ENCODE measurements around the gene CLDN2. TPM values are rescaled to one million over a fixed set of nuclear protein-coding genes. Genes with fewer than 3 reads are reported as not detected.

The CLDN2 gene
- polyA plus RNA-seq, 1 experiment = 0.04 TPM

DNA sequence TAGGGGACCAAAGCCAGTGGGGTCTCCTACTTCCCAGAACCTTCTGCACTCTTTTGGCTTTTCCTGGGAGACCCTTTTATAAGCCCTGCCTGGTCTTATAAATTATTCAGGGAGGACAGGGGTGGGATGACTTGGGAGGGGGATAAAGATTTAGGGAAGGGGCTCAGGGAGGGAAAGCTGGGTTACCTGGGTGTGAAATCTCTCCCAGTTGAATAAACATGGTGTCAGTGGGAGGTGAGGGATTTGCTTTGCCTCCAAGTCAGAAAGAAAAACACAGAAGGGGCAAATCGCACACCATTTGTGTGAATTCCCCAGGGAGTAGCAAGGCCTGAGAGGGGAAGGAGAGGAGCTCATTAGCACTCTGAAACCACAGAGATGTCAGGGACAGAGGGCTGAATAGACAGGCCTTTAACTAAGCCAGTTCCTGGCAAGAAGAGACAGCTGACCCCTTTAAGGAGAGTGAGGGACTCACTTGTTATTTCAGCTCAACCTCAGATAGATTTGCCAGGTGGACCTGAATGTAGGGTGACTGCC, 16.8 kb upstream of the CLDN2 start, which contains the start of gene RIPPLY1:
Gene RIPPLY1 (minus strand): TSS at position 51 of the 534 bp plus-strand sequence. CDS start 54 bp downstream, outside the sequence.
- Histone ChIP-seq H3K27ac (ENCODE audit: low read depth, low read length) (no peak within 1 kb of the TSS), H3K27me3 (ENCODE audit: control insufficient read depth, insufficient read depth, low read length) (no peaks in the 10 kb centered on the region), H3K9me3 (ENCODE audit: control insufficient read depth, insufficient read depth, low read length) (no peaks in the 10 kb centered on the region), H3K4me3 (ENCODE audit: low read depth, low read length) (no peak within 1 kb of the TSS)
- DNase-seq (ENCODE audit: low read depth, low spot score) = no peak
- TF ChIP-seq, protein P1, sequence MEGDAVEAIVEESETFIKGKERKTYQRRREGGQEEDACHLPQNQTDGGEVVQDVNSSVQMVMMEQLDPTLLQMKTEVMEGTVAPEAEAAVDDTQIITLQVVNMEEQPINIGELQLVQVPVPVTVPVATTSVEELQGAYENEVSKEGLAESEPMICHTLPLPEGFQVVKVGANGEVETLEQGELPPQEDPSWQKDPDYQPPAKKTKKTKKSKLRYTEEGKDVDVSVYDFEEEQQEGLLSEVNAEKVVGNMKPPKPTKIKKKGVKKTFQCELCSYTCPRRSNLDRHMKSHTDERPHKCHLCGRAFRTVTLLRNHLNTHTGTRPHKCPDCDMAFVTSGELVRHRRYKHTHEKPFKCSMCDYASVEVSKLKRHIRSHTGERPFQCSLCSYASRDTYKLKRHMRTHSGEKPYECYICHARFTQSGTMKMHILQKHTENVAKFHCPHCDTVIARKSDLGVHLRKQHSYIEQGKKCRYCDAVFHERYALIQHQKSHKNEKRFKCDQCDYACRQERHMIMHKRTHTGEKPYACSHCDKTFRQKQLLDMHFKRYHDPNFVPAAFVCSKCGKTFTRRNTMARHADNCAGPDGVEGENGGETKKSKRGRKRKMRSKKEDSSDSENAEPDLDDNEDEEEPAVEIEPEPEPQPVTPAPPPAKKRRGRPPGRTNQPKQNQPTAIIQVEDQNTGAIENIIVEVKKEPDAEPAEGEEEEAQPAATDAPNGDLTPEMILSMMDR (IDR thresholded peaks at IDR 0.05; ENCODE audit: low read depth, low read length) = no peak
- ChIA-PET CTCF (interaction anchor here (2.0 kb wide), 1 partner anchor 9 kb away, joined by 7 read pairs; no protein-coding TSS in a partner anchor), POLR2A (no interaction called here)

DNA sequence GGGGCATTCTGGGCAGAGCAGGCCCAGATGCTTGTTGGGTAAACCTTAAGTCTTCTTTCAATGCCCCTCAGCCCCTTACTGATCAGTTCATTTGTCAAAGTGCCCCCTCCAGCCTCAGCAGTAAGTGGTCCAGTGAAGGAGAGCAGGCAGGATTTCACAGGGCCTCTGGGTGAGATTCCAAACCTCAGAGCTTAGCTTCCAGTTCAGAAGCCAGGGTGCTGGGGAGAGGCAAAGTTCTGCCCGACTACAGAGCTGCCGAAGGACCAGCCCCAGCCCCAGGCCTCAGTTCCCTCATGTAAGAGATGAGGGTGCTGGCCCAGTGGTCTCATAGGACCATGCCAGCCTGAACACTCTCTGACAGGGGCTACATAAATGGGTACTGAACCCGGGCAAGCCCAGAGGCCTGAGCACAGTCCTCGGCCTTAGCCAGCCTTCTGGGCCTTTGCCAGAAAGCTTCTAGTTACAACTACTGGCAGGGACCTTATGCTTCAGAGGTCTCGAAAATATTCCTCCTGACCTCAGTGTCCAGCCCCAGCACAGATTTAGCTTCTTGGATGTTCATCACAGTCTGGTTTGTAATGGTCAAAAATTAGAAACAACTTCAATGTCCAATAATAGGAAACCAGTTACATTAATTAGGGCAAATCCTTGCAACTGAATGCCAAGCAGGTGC, 16.2 kb upstream of the CLDN2 start:
- no peak for DNase-seq (ENCODE audit: low read depth, low spot score)
- Histone ChIP-seq H3K9me3 (ENCODE audit: control insufficient read depth, insufficient read depth, low read length) (no peaks in the 10 kb centered on the region), H3K27me3 (ENCODE audit: control insufficient read depth, insufficient read depth, low read length) (no peaks in the 10 kb centered on the region), H3K4me3 (ENCODE audit: low read depth, low read length) (no peak overlapping the region), H3K27ac (ENCODE audit: low read depth, low read length) (no peak overlapping the region)
- ChIA-PET POLR2A (no interaction called here), CTCF (interaction anchor here (1.4 to 2.0 kb wide), 2 partner anchors 10 kb away, joined by 5 to 7 read pairs; no protein-coding TSS in a partner anchor)
- TF ChIP-seq, protein P1 (IDR thresholded peaks at IDR 0.05; ENCODE audit: low read depth, low read length) = no peak

DNA sequence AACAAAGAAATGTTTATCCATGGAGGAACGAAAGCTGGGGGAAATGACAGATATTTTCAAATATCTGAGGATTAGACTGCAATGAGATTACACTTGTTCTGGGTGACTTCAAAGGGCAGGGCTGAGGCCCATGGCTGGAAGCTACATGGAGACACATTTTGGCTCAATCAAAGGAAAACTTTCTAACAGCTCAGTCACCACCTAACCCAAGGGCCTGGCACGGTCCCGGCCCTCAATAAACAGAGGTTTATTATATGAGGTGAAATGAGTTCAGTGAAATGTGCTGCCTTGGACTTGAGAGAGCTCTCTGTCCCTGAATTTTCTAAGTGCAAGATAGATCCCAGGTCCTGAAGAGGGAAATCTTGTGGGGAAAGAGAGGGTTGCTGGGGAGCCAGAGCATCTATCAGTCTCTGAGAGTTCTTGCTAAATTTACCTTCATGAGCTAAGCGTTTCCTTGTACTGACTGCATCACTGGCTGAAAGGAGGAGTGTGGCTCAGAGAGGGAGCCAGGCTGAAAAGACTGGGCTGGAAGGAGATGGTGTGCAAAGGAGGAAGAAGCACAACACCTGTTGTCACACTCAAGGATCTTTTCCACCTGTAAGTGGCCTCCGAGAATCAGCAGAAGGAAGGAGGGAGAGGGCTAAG, 15.0 kb upstream of the CLDN2 start:
- Histone ChIP-seq H3K9me3 (ENCODE audit: control insufficient read depth, insufficient read depth, low read length) (no peaks in the 10 kb centered on the region), H3K27me3 (ENCODE audit: control insufficient read depth, insufficient read depth, low read length) (no peaks in the 10 kb centered on the region), H3K27ac (ENCODE audit: low read depth, low read length) (no peak overlapping the region), H3K4me3 (ENCODE audit: low read depth, low read length) (no peak overlapping the region)
- TF ChIP-seq, protein P1 (IDR thresholded peaks at IDR 0.05; ENCODE audit: low read depth, low read length) = no peak
- ChIA-PET POLR2A (no interaction called here), CTCF (interaction anchor here (1.4 kb wide), 1 partner anchor 11 kb away, joined by 5 read pairs; no protein-coding TSS in a partner anchor)
- DNase-seq (ENCODE audit: low read depth, low spot score) = no peak

DNA sequence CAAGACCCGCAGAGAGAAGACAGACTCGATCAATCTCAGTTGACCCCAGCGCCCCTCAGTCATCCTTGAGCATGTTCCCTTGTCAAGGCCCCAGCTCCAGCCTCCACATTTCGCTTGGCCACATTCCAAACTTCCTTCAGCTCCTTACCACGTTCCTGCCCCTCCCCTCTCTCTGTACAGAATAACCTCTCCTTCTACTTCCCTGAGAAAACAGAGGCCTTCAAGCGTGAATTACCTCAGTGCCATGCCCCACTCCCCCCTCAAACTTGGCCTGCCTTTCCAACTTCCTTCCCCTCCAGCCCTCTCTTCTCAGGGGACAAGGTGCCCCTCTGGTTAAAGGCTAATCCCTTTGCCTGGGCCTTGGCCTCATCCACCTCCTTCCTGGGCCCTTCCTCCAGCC, 13.8 kb upstream of the CLDN2 start:
- H3K27me3 ChIP-seq (ENCODE audit: control insufficient read depth, insufficient read depth, low read length) = no peaks in the 10 kb centered on the region
- no peak overlapping the region for H3K27ac ChIP-seq (ENCODE audit: low read depth, low read length)
- CTCF ChIA-PET = no interaction called here
- TF ChIP-seq, protein P1 (IDR thresholded peaks at IDR 0.05; ENCODE audit: low read depth, low read length) = no peak
- no peak overlapping the region for H3K4me3 ChIP-seq (ENCODE audit: low read depth, low read length)
- no peaks in the 10 kb centered on the region for H3K9me3 ChIP-seq (ENCODE audit: control insufficient read depth, insufficient read depth, low read length)
- POLR2A ChIA-PET = no interaction called here
- DNase-seq (ENCODE audit: low read depth, low spot score) = no peak

DNA sequence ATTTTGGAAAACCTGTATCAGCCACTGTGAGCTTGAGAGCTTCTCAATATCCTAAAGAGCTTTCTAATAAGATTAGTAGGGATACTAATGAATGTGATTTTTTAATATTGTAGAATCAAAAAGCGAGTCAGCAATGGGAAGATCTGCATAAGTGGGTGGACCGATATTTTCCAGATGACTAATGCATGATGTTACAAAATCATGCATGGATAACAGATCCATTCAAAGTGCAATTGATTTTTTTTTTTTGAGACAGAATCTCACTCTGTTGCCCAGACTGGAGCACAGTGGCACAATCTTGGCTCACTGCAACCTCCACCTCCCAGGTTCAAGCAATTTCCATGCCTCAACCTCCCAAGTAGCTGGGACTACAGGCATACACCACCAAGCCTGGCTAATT, 7.3 kb upstream of the CLDN2 start:
- Histone ChIP-seq H3K27me3 (ENCODE audit: control insufficient read depth, insufficient read depth, low read length) (no peaks in the 10 kb centered on the region), H3K27ac (ENCODE audit: low read depth, low read length) (no peak overlapping the region), H3K4me3 (ENCODE audit: low read depth, low read length) (no peak overlapping the region), H3K9me3 (ENCODE audit: control insufficient read depth, insufficient read depth, low read length) (no peaks in the 10 kb centered on the region)
- DNase-seq (ENCODE audit: low read depth, low spot score) = no peak
- ChIA-PET POLR2A (no interaction called here), CTCF (interaction anchor here (1.1 kb wide), 1 partner anchor 15 kb away, joined by 6 read pairs; no protein-coding TSS in a partner anchor)
- TF ChIP-seq, protein P1 (IDR thresholded peaks at IDR 0.05; ENCODE audit: low read depth, low read length) = no peak
